Measurements from ENCODE around the gene KCNK15.

KCNK15 gene

GRCh38 chr20:44736170-44737021 is 9.3 kb upstream of the KCNK15 start:
- DNase-seq: peak; percentile 58

GRCh38 chr20:44737116-44737515 is 8.5 kb upstream of the KCNK15 start:
- DNase-seq: no peak

GRCh38 chr20:44738813-44739477 is 6.7 kb upstream of the KCNK15 start:
- DNase-seq: peak; percentile 62

GRCh38 chr20:44739942-44740341 is 5.7 kb upstream of the KCNK15 start:
- no peak for DNase-seq

GRCh38 chr20:44742304-44743079 is 3.2 kb upstream of the KCNK15 start:
- no peak for DNase-seq

- no peak for DNase-seq
These were observed 2.5 kb upstream of the KCNK15 start for GRCh38 chr20:44743080-44743701.

GRCh38 chr20:44743916-44744655 is 1.6 kb upstream of the KCNK15 start:
- DNase-seq: no peak

GRCh38 chr20:44745122-44745597 is 505 bp upstream of the KCNK15 start:
- no peak for DNase-seq

GRCh38 chr20:44746367-44747165 is 901 bp downstream of the KCNK15 start:
- no peak for DNase-seq

GRCh38 chr20:44747166-44748004 is 1.7 kb downstream of the KCNK15 start:
- peak; percentile 52 for DNase-seq

GRCh38 chr20:44748005-44748370 is 2.3 kb downstream of the KCNK15 start:
- DNase-seq: no peak

GRCh38 chr20:44750081-44750805 is 4.6 kb downstream of the KCNK15 start:
- DNase-seq: no peak

- no peak for DNase-seq
These were observed 6.7 kb downstream of the KCNK15 start for GRCh38 chr20:44752099-44752931.

- no peak for DNase-seq
These were observed 8.9 kb downstream of the KCNK15 start for GRCh38 chr20:44754554-44754953.

GRCh38 chr20:44756011-44756688 is 10.5 kb downstream of the KCNK15 start:
- no peak for DNase-seq

GRCh38 chr20:44756956-44757355 is 11.3 kb downstream of the KCNK15 start:
- DNase-seq: no peak

GRCh38 chr20:44758247-44759101 is 12.8 kb downstream of the KCNK15 start:
- DNase-seq: no peak

All from CD4-positive, alpha-beta T cell treated with Interleukin-10 for 1 hour (primary cell).